HG03066 (cell line): ENCODE results near the gene SCFD2.

ENCODE experiments used
- ATAC-seq: cut with Tn5 transposase; IDR thresholded peaks from one replicate; pipeline ENCODE4 v1.9.1; 2021; ENCODE audit warnings: low read depth; ENCODE audit not compliant: unreplicated experiment

The SCFD2 gene

GRCh38 chr4:52968691-52969090, 397.2 kb downstream of the SCFD2 start:
- no peak for ATAC-seq

GRCh38 chr4:52968241-52968640, 397.6 kb downstream of the SCFD2 start:
- ATAC-seq = no peak

GRCh38 chr4:52966781-52967180, 399.1 kb downstream of the SCFD2 start:
- no peak for ATAC-seq

GRCh38 chr4:52966172-52966571, 399.7 kb downstream of the SCFD2 start:
- ATAC-seq = no peak

- no peak for ATAC-seq
Measured at GRCh38 chr4:52964561-52965101, 401.2 kb downstream of the SCFD2 start.

GRCh38 chr4:52964011-52964410, 401.9 kb downstream of the SCFD2 start:
- ATAC-seq = no peak

- no peak for ATAC-seq
Measured at GRCh38 chr4:52962721-52963120, 403.1 kb downstream of the SCFD2 start.

GRCh38 chr4:52961666-52962412, 404.0 kb downstream of the SCFD2 start:
- ATAC-seq = no peak

GRCh38 chr4:52959541-52959940, 406.3 kb downstream of the SCFD2 start:
- ATAC-seq = no peak

- no peak for ATAC-seq
Measured at GRCh38 chr4:52957835-52958631, 407.8 kb downstream of the SCFD2 start.

GRCh38 chr4:52957220-52957686, 408.6 kb downstream of the SCFD2 start:
- no peak for ATAC-seq

- ATAC-seq = no peak
Measured at GRCh38 chr4:52956691-52957090, 409.2 kb downstream of the SCFD2 start.

GRCh38 chr4:52954560-52955170, 411.2 kb downstream of the SCFD2 start:
- no peak for ATAC-seq

GRCh38 chr4:52952540-52952939, 413.3 kb downstream of the SCFD2 start:
- ATAC-seq = no peak

- no peak for ATAC-seq
Measured at GRCh38 chr4:52951016-52951415, 414.8 kb downstream of the SCFD2 start.

- no peak for ATAC-seq
Measured at GRCh38 chr4:52950226-52950625, 415.6 kb downstream of the SCFD2 start.

GRCh38 chr4:52949336-52949735, 416.5 kb downstream of the SCFD2 start:
- ATAC-seq = no peak

- no peak for ATAC-seq
Measured at GRCh38 chr4:52948057-52948423, 417.8 kb downstream of the SCFD2 start.

GRCh38 chr4:52947401-52948056, 418.3 kb downstream of the SCFD2 start:
- ATAC-seq = no peak

- no peak for ATAC-seq
Measured at GRCh38 chr4:52946855-52947254, 419.0 kb downstream of the SCFD2 start.

- ATAC-seq = no peak
Measured at GRCh38 chr4:52945982-52946381, 419.9 kb downstream of the SCFD2 start.
